ENCODE data around the gene ZSCAN22.
"Not testable (repeated sequence)": the region's sequence is repeated elsewhere in the genome, so short reads cannot be mapped to it uniquely, and the experiment has no call there.

Gene ZSCAN22

GRCh38 chr19:58368561-58369360, 42.0 kb downstream of the ZSCAN22 start:
- H3K4me3 ChIP-seq (ENCODE audit: low read depth, low read length), result no peak overlapping the region

- no peak overlapping the region for H3K4me3 ChIP-seq (ENCODE audit: low read depth, low read length)
Measured at GRCh38 chr19:58372311-58373133, 45.7 kb downstream of the ZSCAN22 start.

GRCh38 chr19:58374200-58374599, 47.4 kb downstream of the ZSCAN22 start:
- no peak overlapping the region for H3K4me3 ChIP-seq (ENCODE audit: low read depth, low read length)

- not testable (repeated sequence) for H3K4me3 ChIP-seq (ENCODE audit: low read depth, low read length)
Measured at GRCh38 chr19:58376724-58377123, 49.9 kb downstream of the ZSCAN22 start.

GRCh38 chr19:58379246-58379645, 52.5 kb downstream of the ZSCAN22 start:
- no peak overlapping the region for H3K4me3 ChIP-seq (ENCODE audit: low read depth, low read length)

DNA sequence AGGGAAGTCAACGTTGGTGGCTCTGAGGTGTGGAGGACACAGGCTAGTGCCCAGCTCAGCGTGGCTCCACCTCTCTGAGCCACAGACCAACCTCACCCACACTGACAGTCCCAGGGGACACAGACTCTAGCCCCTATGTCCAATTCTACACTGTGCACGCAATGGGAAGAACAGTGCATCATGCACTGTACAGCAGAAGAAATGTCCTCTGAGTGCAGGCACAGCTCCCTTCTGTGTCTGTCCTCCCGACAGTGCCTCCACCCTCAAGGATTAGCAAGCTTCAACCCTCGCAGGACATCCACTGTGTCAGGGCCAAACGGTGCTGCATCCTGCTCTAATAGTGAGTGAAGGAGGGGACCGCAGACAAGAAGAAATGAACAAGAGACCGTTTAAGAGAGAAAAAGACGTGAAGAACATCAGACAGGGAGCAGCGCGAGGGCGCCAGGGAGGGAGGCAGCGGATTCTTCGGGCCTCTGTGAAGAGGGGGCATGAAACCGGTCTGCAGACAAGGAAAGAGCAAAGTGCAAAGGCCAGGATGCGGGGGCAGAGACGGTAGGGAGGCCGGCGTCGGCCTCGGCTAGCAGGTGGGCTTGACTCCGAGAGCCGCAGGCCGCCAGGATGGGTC, 53.4 kb downstream of the ZSCAN22 start:
- H3K4me3 ChIP-seq (ENCODE audit: low read depth, low read length), result peak overlapping the region; percentile 77

DNA sequence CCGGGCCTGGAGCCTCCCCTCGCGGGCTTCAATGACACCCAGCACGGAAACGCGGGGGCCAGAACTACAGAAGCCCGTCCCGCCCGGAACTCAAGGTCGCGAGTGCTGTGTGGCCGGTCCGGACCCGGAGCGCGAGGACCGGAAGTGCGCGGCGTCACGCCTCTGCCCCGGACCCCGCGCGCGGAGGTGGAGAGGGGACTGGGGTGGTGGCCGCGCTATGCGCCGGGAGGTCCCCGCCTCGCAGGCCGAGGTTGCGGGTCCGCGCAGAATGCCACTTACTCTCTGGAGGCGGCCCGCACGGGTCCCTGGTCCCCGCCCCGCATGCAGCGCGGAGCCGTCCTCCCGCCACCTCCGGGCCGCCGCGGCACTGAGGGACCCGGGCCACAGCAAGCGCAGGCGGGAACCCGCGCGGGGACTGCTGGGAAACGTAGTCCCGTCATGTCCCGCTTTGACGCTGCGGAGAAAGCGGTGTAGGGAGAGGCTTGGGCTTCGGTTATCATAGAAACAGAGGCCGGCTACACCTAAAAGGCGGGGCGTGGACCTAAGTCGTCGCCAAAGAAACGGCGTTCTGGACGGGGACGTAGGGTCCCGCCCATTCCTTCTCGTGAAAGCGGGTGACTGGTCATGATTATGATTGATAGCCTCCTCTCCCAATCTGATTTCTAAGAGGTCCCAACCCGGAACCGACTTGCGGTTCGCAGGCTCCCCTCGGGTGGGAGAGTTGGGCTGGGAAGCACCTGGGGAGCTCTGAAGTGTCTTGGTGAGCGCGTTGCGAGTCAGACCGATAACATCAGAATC, 54.1 kb downstream of the ZSCAN22 start, which contains the start of gene ZNF837:
ZNF837 (minus strand) TSS at position 369 of the 798 bp plus-strand sequence. CDS start 11,698 bp downstream, outside the sequence.
- H3K4me3 ChIP-seq (ENCODE audit: low read depth, low read length), result peak within 1 kb of the TSS; percentile 77

DNA sequence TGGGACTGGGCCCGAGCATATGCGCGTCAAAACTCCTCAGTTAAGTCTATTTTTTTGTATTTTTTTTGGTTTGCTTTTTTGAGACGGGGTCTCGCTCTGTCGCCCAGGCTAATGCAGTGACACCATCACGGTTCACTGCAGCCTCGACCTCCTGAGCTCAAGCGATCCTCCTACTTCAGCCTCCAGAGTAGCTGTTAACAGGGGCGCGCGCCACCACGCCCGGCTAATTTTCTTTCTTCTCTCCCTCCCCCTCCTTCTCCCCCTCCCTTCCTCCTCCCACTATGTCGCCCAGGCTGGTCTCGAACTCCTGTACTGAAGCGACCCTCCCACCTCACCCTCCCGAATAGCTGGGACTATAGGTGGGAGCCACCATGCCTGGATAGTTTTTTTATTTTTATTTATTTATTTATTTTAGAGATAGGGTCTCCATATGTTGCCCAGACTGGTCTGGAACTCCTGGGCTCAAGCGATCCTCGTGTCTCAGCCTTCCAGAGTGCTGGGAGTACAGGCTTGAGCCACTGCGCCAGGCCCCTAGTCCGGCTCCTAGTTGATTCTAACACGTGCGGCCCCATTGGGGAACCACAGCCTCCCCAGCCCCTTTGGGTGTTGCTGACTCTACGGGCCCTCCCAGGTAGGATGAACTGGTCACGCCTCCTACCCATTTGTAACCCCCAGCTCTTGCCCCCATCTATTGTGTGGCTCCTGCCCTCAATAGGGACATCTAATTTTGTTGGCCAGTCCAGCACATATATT, 54.8 kb downstream of the ZSCAN22 start:
- peak overlapping the region; percentile 54 for H3K4me3 ChIP-seq (ENCODE audit: low read depth, low read length)

GRCh38 chr19:58382997-58383603, 56.3 kb downstream of the ZSCAN22 start:
- no peak overlapping the region for H3K4me3 ChIP-seq (ENCODE audit: low read depth, low read length)

- H3K4me3 ChIP-seq (ENCODE audit: low read depth, low read length), result no peak overlapping the region
Measured at GRCh38 chr19:58385313-58385890, 58.6 kb downstream of the ZSCAN22 start.

DNA sequence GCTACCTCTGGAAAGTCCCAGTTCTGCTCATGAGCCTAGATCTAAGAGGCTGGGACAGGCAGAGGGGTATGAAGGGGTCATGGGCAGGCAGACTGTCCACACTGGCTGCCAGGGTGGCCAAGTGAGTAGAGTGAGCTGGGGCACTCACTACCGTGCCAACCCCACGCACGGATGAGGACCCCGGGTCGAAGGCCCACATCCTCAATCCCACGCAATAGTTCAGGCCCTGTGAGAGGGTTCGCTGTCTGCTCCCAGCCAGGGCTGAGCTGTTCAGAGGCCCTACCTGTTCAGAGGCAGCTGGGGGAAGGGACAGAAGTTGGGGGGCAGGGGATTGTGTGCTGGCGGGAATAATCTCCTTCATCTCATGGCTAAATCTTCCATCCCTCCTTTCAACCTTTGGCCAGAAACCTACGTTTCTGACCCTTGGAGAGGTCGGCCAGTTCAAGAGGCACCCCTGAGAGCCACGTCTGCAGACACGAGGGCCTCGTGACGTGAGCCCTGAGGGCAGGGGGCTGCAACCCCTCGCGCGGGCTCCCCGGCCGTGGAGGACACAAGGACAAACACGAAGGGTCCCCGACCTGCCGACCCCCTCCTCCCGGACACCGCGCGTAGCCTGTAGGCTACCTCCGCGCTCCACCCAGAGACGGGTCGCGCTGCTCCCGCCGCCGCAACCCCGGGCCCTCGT, 59.2 kb downstream of the ZSCAN22 start:
- peak overlapping the region; percentile 89 for H3K4me3 ChIP-seq (ENCODE audit: low read depth, low read length)

- peak within 1 kb of the TSS; percentile 89 for H3K4me3 ChIP-seq (ENCODE audit: low read depth, low read length)
Measured at GRCh38 chr19:58386576-58387337, 60.0 kb downstream of the ZSCAN22 start, which contains the start of gene RPS5. Gene RPS5, plus strand, starts transcription at chr19:58387269. Its CDS starts 869 bp downstream, at chr19:58388138.

DNA sequence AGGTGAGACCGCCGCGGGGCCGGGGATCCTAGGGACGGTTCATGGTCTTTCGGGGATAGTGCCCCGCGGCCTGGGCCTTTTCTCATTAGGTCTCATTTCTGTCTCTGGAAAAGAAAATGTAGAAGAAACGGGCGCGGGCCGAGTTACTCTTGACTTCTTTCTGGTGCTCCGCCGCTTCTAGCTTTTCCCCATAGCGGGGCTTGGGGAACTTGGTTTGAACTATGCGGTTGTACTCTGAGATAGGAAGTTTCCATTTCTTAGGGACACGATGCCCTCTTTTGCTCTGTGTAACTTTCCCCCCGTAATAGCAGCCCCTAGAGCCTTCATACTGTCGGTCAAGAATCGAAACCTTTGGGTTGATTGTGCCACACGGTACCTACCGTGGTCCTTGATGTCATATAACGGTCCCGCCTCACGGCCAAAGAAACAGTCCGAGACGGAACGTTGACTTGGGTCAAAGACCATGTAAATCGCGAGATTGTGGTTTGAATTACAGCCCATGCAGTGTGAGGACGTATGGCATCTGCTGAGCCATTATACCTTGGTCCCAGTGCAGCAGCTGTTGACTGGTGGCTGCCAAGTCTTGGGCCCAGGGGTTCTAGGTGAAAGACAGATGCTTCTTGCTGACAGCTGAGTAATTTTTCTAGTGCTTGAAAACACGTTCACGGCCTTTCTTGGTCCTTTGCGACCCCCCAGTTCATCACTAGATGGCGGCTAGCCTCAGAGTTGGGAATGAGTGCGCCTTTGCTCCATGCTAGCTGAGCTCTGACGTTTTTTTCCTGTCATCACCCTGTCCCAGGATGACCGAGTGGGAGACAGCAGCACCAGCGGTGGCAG, 60.8 kb downstream of the ZSCAN22 start:
- peak overlapping the region; percentile 89 for H3K4me3 ChIP-seq (ENCODE audit: low read depth, low read length)

DNA sequence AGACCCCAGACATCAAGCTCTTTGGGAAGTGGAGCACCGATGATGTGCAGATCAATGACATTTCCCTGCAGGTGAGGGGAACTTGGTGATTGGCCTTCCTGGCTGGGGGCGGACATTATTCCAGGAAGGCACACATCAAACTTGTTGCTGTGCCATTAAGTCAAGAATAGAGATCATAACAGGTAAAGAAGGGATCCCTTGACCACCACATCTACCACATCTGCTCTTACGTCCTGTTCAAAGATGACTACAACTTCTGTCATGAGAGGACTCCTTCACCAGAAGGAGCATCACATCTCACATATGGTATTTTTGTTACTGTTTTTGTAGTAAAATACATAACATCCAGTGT, 61.4 kb downstream of the ZSCAN22 start:
- H3K4me3 ChIP-seq (ENCODE audit: low read depth, low read length), result peak overlapping the region; percentile 89
